GM11168 (cell line): Measurements from ENCODE around the gene SURF4.
"Not testable (repeated sequence)": the region's sequence is repeated elsewhere in the genome, so short reads cannot be mapped to it uniquely, and the experiment has no call there.

ENCODE experiments used
- in situ Hi-C: fragments of 300-500 bp; cut with MboI; formaldehyde crosslinking; loops from one replicate; pipeline ENCODE4 v1.12.0; 2022; ENCODE audit warnings: low sequenced_read_pairs; ENCODE audit not compliant: unreplicated experiment

SURF4 gene

GRCh38 chr9:133377721-133378216 lies 1.9 kb upstream of the SURF4 start:
- in situ Hi-C loops: no loop called here

- in situ Hi-C loops: not testable (repeated sequence)
These were observed 1.4 kb upstream of the SURF4 start for GRCh38 chr9:133377280-133377679.

- in situ Hi-C loops: no loop called here
These were observed 640 bp downstream of the SURF4 start for GRCh38 chr9:133375116-133375723.

GRCh38 chr9:133374612-133375115 lies 1.2 kb downstream of the SURF4 start:
- in situ Hi-C loops: no loop called here

GRCh38 chr9:133372144-133372543 lies 3.7 kb downstream of the SURF4 start:
- in situ Hi-C loops: no loop called here

- in situ Hi-C loops: no loop called here
These were observed 4.6 kb downstream of the SURF4 start for GRCh38 chr9:133371261-133371711.

GRCh38 chr9:133370685-133371084 lies 5.2 kb downstream of the SURF4 start:
- in situ Hi-C loops: no loop called here

- in situ Hi-C loops: no loop called here
These were observed 5.9 kb downstream of the SURF4 start for GRCh38 chr9:133369933-133370332.

- in situ Hi-C loops: no loop called here
These were observed 6.4 kb downstream of the SURF4 start for GRCh38 chr9:133369422-133369821.

GRCh38 chr9:133368249-133368881 lies 7.5 kb downstream of the SURF4 start:
- in situ Hi-C loops: no loop called here

- in situ Hi-C loops: no loop called here
These were observed 8.1 kb downstream of the SURF4 start for GRCh38 chr9:133367778-133368177.

GRCh38 chr9:133367221-133367620 lies 8.6 kb downstream of the SURF4 start:
- in situ Hi-C loops: no loop called here

GRCh38 chr9:133366435-133366834 lies 9.4 kb downstream of the SURF4 start:
- in situ Hi-C loops: no loop called here

GRCh38 chr9:133362359-133363044 lies 13.4 kb downstream of the SURF4 start:
- in situ Hi-C loops: no loop called here

GRCh38 chr9:133361507-133362092 lies 14.3 kb downstream of the SURF4 start:
- in situ Hi-C loops: no loop called here

- in situ Hi-C loops: no loop called here
These were observed 15.2 kb downstream of the SURF4 start for GRCh38 chr9:133360400-133361393.

GRCh38 chr9:133359399-133360175 lies 16.3 kb downstream of the SURF4 start:
- in situ Hi-C loops: no loop called here

- in situ Hi-C loops: no loop called here
These were observed 18.2 kb downstream of the SURF4 start for GRCh38 chr9:133357656-133358055.
